ENCODE results near the gene EMD. TPM values are rescaled to one million over a fixed set of nuclear protein-coding genes. Genes with fewer than 3 reads are reported as not detected.

Gene EMD
- total and polyA plus RNA-seq, 7 experiments from 2014 or later = 31.5 to 141 (median 81.7) TPM

DNA sequence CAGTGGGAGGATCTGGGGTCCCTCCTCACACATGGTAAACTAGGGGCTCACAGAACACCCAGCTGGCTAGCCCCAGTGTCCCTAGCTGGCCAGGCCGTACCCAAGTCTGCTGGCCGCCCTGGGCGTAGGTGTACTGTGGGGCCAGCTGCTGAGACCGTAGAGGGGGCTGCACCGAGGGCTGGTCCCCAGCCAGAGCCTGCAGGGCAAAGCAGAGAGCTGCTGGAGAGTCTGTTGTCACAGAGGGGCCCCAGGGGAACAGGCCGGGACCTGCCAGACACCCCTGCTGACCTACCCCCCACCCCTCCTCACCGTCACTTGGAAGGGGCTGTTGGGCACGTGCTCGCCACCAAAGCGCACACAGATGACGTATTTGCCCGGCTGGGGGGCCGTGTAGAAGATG, 24.6 kb upstream of the EMD start:
- peaks cover 29 to 75% of the 10 kb centered on the region in 2 donors for H3K4me1 ChIP-seq (ENCODE audit: control insufficient read depth in 2 of 2, insufficient read depth in 2 of 2, low read length in 2 of 2)
- ATAC-seq = no peak
- H3K27me3 Mint-ChIP-seq = no peaks in the 10 kb centered on the region
- POLR2A ChIA-PET = no interaction called here
- intact Hi-C loops (cut with micrococcal nuclease) = no loop called here
- H3K4me3 Mint-ChIP-seq = peak overlapping the region in 1 of 10 donors; percentile 47
- H3K36me3 ChIP-seq (ENCODE audit: control insufficient read depth in 2 of 3, insufficient read depth in 3 of 3, low read length in 3 of 3) = peaks cover 16 to 97% (median 27%) of the 10 kb centered on the region in 3 experiments
- peaks cover 0 to 7% (median 0%) of the 10 kb centered on the region in 5 donors for H3K36me3 Mint-ChIP-seq
- H3K9me3 ChIP-seq (ENCODE audit: control insufficient read depth in 2 of 3, low read length in 3 of 3) = no peaks in the 10 kb centered on the region
- CTCF ChIA-PET = no interaction called here
- no peak overlapping the region for H3K27ac Mint-ChIP-seq
- H3K27ac ChIP-seq (ENCODE audit: low read depth, low read length) = no peak overlapping the region
- no peaks in the 10 kb centered on the region for H3K27me3 ChIP-seq (ENCODE audit: control insufficient read depth in 2 of 2, insufficient read depth in 2 of 2, low read length in 2 of 2)
- H3K4me1 Mint-ChIP-seq = peaks cover 8 to 33% (median 18%) of the 10 kb centered on the region in 7 donors
- DNase-seq = no peak
- no peaks in the 10 kb centered on the region for H3K9me3 Mint-ChIP-seq
- H3K4me3 ChIP-seq (ENCODE audit: low read length) = no peak overlapping the region

DNA sequence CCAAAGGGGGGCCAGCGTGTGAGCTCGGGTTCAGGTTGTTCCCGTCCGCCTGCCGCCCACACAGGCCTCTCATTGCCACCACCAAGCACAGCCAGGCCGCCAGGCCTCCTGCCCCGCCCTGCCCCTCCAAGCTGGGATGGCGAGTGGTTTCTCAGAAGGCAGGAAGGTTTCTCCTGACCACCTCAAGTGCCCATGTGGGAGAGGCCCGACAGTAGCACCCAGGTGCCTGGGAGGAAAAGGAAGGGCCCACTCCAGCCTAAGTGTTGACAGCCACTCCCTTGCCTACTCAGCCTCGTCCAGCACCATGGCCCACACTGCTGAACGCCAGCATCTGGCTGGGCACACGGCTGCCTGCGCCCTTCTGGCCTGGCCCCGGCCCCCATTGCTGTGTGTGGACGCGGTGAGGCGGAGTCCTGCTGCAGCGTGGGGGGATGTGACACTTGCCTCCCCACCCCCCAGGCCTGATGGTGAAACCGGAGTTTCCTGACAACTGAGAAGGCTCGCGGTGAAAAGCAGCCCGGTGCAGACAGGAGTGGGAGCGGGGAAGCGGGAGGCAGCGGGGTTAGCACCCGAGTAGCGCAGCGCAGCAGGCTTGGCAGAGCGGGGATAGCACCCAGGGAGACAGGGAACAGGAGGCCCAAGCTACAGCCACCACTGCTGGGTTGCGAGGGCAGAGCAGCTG, 23.9 kb upstream of the EMD start:
- no peaks in the 10 kb centered on the region for H3K9me3 ChIP-seq (ENCODE audit: control insufficient read depth in 2 of 3, low read length in 3 of 3)
- H3K36me3 Mint-ChIP-seq = peaks cover 0 to 7% (median 0%) of the 10 kb centered on the region in 5 donors
- ATAC-seq (no peak), DNase-seq (no peak)
- peak overlapping the region in 1 of 9 donors; percentile 82 for H3K27ac Mint-ChIP-seq
- ChIA-PET CTCF (no interaction called here), POLR2A (interaction anchor here (1.0 kb wide), 1 partner anchor 24 kb away, joined by 3 read pairs; the partner anchor contains the start of gene EMD)
- H3K27ac ChIP-seq (ENCODE audit: low read depth, low read length) = no peak overlapping the region
- H3K4me3 Mint-ChIP-seq = peak overlapping the region in 1 of 10 donors; percentile 47
- H3K27me3 ChIP-seq (ENCODE audit: control insufficient read depth in 2 of 2, insufficient read depth in 2 of 2, low read length in 2 of 2) = no peaks in the 10 kb centered on the region
- H3K4me1 Mint-ChIP-seq = peaks cover 5 to 27% (median 18%) of the 10 kb centered on the region in 7 donors
- peaks cover 28 to 68% of the 10 kb centered on the region in 2 donors for H3K4me1 ChIP-seq (ENCODE audit: control insufficient read depth in 2 of 2, insufficient read depth in 2 of 2, low read length in 2 of 2)
- intact Hi-C loops (cut with micrococcal nuclease) = no loop called here
- H3K27me3 Mint-ChIP-seq = no peaks in the 10 kb centered on the region
- H3K9me3 Mint-ChIP-seq = no peaks in the 10 kb centered on the region
- no peak overlapping the region for H3K4me3 ChIP-seq (ENCODE audit: low read length)
- H3K36me3 ChIP-seq (ENCODE audit: control insufficient read depth in 2 of 3, insufficient read depth in 3 of 3, low read length in 3 of 3) = peaks cover 15 to 97% (median 28%) of the 10 kb centered on the region in 3 experiments

DNA sequence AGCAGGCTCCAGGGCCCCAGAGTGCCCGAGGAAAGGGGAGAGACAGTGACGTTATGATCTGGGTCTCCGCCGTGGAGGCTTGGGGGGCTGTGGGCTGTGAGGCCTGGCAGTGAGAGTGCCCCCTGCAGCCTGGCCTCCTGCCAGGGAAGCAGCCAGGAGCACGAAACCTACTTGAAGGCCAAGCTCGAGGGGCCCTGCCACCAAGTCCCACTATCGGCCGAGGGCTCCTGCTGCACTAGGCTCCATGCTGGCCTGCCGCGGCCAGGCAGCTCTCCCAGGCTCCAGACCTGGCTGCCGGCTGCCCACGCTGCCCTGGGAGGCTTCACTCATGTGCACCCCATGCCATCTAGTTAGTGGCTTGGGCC, 23.3 kb upstream of the EMD start:
- DNase-seq = no peak
- intact Hi-C loops (cut with micrococcal nuclease) = no loop called here
- no peak overlapping the region for H3K27ac Mint-ChIP-seq

DNA sequence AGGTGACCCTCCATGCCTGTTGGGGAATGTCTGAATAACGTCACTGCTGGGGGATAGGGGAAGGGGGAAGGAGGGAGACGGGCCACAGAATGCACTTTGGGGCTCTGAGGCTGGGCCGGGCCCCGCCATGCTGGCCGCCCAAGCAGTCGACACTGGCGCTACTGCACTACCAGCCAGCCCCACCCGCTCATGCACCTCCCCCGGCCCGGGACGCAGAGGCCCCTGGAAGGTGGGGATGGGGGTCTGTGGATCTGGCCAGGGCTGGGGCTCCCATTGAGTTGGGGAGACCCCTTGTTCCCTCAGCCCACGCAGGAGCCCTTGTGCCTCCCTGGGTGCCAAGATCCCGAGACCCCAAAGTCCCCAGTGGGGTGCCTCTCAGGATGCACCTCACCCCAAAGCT, 22.5 kb upstream of the EMD start:
- ChIA-PET POLR2A (interaction anchor here (0.7 to 1.0 kb wide), 2 partner anchors 15 to 23 kb away, joined by 3 read pairs; partner anchors contain the start of gene EMD), CTCF (interaction anchor here (0.6 kb wide), 1 partner anchor 186 kb away, joined by 3 read pairs; no protein-coding TSS in a partner anchor)
- DNase-seq = no peak
- Mint-ChIP-seq H3K27ac (peak overlapping the region in 4 of 9 donors; percentile 14 to 84 (median 66)), H3K4me3 (no peak overlapping the region), H3K9me3 (no peaks in the 10 kb centered on the region), H3K4me1 (peaks cover 5 to 20% (median 13%) of the 10 kb centered on the region in 7 donors), H3K27me3 (no peaks in the 10 kb centered on the region), H3K36me3 (peaks cover 0 to 9% (median 0%) of the 10 kb centered on the region in 5 donors)
- ATAC-seq = no peak
- Histone ChIP-seq H3K4me3 (ENCODE audit: low read length) (no peak overlapping the region), H3K4me1 (ENCODE audit: control insufficient read depth in 2 of 2, insufficient read depth in 2 of 2, low read length in 2 of 2) (peaks cover 15 to 60% of the 10 kb centered on the region in 2 donors), H3K27ac (ENCODE audit: low read depth, low read length) (no peak overlapping the region), H3K27me3 (ENCODE audit: control insufficient read depth in 2 of 2, insufficient read depth in 2 of 2, low read length in 2 of 2) (no peaks in the 10 kb centered on the region), H3K9me3 (ENCODE audit: control insufficient read depth in 2 of 3, low read length in 3 of 3) (no peaks in the 10 kb centered on the region), H3K36me3 (ENCODE audit: control insufficient read depth in 2 of 3, insufficient read depth in 3 of 3, low read length in 3 of 3) (peaks cover 21 to 96% (median 34%) of the 10 kb centered on the region in 3 experiments)
- intact Hi-C loops (cut with micrococcal nuclease) = no loop called here

More for the DNA sequence above, 23.3 kb upstream of the EMD start:
- Mint-ChIP-seq H3K9me3 (no peaks in the 10 kb centered on the region), H3K27me3 (no peaks in the 10 kb centered on the region), H3K4me1 (peaks cover 5 to 22% (median 18%) of the 10 kb centered on the region in 7 donors), H3K36me3 (peaks cover 0 to 9% (median 0%) of the 10 kb centered on the region in 5 donors), H3K4me3 (no peak overlapping the region)
- CTCF ChIA-PET = no interaction called here
- POLR2A ChIA-PET = interaction anchor here (0.7 to 1.0 kb wide), 2 partner anchors 10 to 24 kb away, joined by 3 read pairs; partner anchors contain the start of gene EMD
- H3K9me3 ChIP-seq (ENCODE audit: control insufficient read depth in 2 of 3, low read length in 3 of 3) = no peaks in the 10 kb centered on the region
- ATAC-seq = no peak
- no peaks in the 10 kb centered on the region for H3K27me3 ChIP-seq (ENCODE audit: control insufficient read depth in 2 of 2, insufficient read depth in 2 of 2, low read length in 2 of 2)
- H3K27ac ChIP-seq (ENCODE audit: low read depth, low read length) = no peak overlapping the region
- no peak overlapping the region for H3K4me3 ChIP-seq (ENCODE audit: low read length)
- H3K36me3 ChIP-seq (ENCODE audit: control insufficient read depth in 2 of 3, insufficient read depth in 3 of 3, low read length in 3 of 3) = peaks cover 15 to 98% (median 28%) of the 10 kb centered on the region in 3 experiments
- peaks cover 23 to 63% of the 10 kb centered on the region in 2 donors for H3K4me1 ChIP-seq (ENCODE audit: control insufficient read depth in 2 of 2, insufficient read depth in 2 of 2, low read length in 2 of 2)

DNA sequence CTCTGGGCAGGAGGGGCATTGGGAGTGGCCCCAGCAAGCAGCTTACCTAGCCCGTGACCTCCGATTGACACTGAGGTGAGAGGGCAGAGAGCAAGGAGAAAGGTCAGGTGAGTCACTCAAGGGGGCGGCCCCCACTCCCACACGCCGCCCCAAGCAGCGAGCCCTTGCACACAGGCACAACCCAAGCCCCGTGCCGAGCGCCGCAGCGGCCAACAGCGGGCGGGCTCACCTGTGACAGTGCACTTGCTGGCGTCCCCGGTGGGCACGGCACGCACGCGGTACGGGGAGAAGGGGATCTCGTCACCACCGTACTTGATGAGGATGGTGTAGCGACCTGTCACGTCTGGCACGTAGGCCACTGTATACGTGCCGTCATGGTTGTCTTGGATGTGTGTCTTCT, 21.9 kb upstream of the EMD start:
- Mint-ChIP-seq H3K4me3 (no peak overlapping the region), H3K4me1 (peaks cover 4 to 19% (median 10%) of the 10 kb centered on the region in 7 donors), H3K9me3 (no peaks in the 10 kb centered on the region), H3K27me3 (no peaks in the 10 kb centered on the region), H3K36me3 (peaks cover 0 to 9% (median 0%) of the 10 kb centered on the region in 5 donors), H3K27ac (no peak overlapping the region)
- Histone ChIP-seq H3K27ac (ENCODE audit: low read depth, low read length) (peak overlapping the region; percentile 40), H3K4me1 (ENCODE audit: control insufficient read depth in 2 of 2, insufficient read depth in 2 of 2, low read length in 2 of 2) (peaks cover 8 to 54% of the 10 kb centered on the region in 2 donors), H3K36me3 (ENCODE audit: control insufficient read depth in 2 of 3, insufficient read depth in 3 of 3, low read length in 3 of 3) (peaks cover 27 to 96% (median 40%) of the 10 kb centered on the region in 3 experiments), H3K27me3 (ENCODE audit: control insufficient read depth in 2 of 2, insufficient read depth in 2 of 2, low read length in 2 of 2) (no peaks in the 10 kb centered on the region), H3K9me3 (ENCODE audit: control insufficient read depth in 2 of 3, low read length in 3 of 3) (no peaks in the 10 kb centered on the region), H3K4me3 (ENCODE audit: low read length) (no peak overlapping the region)
- ChIA-PET POLR2A (interaction anchor here (0.7 kb wide), 1 partner anchor 14 kb away, joined by 3 read pairs; no protein-coding TSS in a partner anchor), CTCF (interaction anchor here (0.6 kb wide), 1 partner anchor 185 kb away, joined by 3 read pairs; no protein-coding TSS in a partner anchor)
- DNase-seq (no peak), ATAC-seq (no peak)
- intact Hi-C loops (cut with micrococcal nuclease) = no loop called here

DNA sequence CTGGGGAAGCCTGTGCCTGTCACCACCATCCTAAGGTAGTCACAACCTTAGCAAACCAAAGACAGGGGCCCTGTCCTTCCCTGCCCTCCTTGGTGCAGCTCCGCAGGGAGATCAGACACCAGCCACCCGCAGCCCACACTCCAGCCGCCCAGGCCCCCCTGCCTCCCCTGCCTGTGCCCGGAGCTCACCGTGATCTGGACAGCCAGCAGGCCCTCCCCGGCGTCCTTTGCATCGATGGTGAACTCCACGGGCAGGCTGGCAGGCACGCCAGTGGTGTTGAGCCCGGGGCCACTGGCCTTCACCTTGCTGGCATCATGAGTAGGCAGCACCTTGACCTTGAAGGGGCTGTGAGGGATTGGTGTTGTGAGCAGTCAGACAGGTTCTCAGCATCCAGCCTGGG, 21.1 kb upstream of the EMD start:
- Mint-ChIP-seq H3K27me3 (no peaks in the 10 kb centered on the region), H3K4me1 (peaks cover 4 to 16% (median 9%) of the 10 kb centered on the region in 7 donors), H3K9me3 (no peaks in the 10 kb centered on the region), H3K4me3 (no peak overlapping the region), H3K27ac (no peak overlapping the region), H3K36me3 (peaks cover 0 to 13% (median 0%) of the 10 kb centered on the region in 5 donors)
- no peaks in the 10 kb centered on the region for H3K9me3 ChIP-seq (ENCODE audit: control insufficient read depth in 2 of 3, low read length in 3 of 3)
- no peak for DNase-seq
- ChIA-PET CTCF (no interaction called here), POLR2A (no interaction called here)
- H3K4me1 ChIP-seq (ENCODE audit: control insufficient read depth in 2 of 2, insufficient read depth in 2 of 2, low read length in 2 of 2) = peaks cover under 1 to 52% of the 10 kb centered on the region in 2 donors
- H3K27me3 ChIP-seq (ENCODE audit: control insufficient read depth in 2 of 2, insufficient read depth in 2 of 2, low read length in 2 of 2) = no peaks in the 10 kb centered on the region
- no peak overlapping the region for H3K27ac ChIP-seq (ENCODE audit: low read depth, low read length)
- no peak overlapping the region for H3K4me3 ChIP-seq (ENCODE audit: low read length)
- ATAC-seq = no peak
- peaks cover 35 to 96% (median 44%) of the 10 kb centered on the region in 3 experiments for H3K36me3 ChIP-seq (ENCODE audit: control insufficient read depth in 2 of 3, insufficient read depth in 3 of 3, low read length in 3 of 3)
- intact Hi-C loops (cut with micrococcal nuclease) = no loop called here
